Upper lobe of left lung (tissue), 6 donors: Measurements from ENCODE around the gene LAMA2. TPM values are rescaled to one million over a fixed set of nuclear protein-coding genes. Genes with fewer than 3 reads are reported as not detected.

Experiments
- ATAC-seq, 2 donors: fragments of 200-7000 bp; cut with Tn5 transposase; one replicate each; pipeline ENCODE4 v1.9.1; 2022; ENCODE audit warnings: mild to moderate bottlenecking in 2 of 2, moderate library complexity in 2 of 2; ENCODE audit not compliant: low FRiP score in 2 of 2
- DNase-seq, 2 donors: peaks; one replicate each; pipeline ENCODE4 v3.0.0-alpha.2; 2019 to 2020
- H3K27ac ChIP-seq, 4 donors: fragments of 200-600 bp; sonication (generic); one replicate each; pipeline ENCODE4 v1.5.1; 2016 to 2019
- H3K27me3 ChIP-seq, 4 donors: fragments of 200-600 bp; sonication (generic); one replicate each; pipeline ENCODE4 v1.5.1; 2017 to 2019
- H3K36me3 ChIP-seq, 4 donors: fragments of 200-600 bp; sonication (generic); one replicate each; pipeline ENCODE4 v1.5.1; 2016 to 2019
- H3K4me1 ChIP-seq, 4 donors: fragments of 200-600 bp; sonication (generic); one replicate each; pipeline ENCODE4 v1.5.1; 2018 to 2019
- H3K4me3 ChIP-seq, 4 donors: fragments of 200-600 bp; sonication (generic); one replicate each; pipeline ENCODE4 v1.5.1; 2017 to 2019; ENCODE audit warnings: mild to moderate bottlenecking in 2 of 4, moderate library complexity in 1 of 4
- H3K9me3 ChIP-seq, 4 donors: fragments of 200-600 bp; sonication (generic); one replicate each; pipeline ENCODE4 v1.5.1; 2018 to 2019
- EP300 ChIP-seq, 4 donors: sonication (generic); formaldehyde crosslinking; IDR thresholded peaks; one replicate each; pipeline ENCODE4 v1.5.1; 2017; ENCODE audit warnings: antibody characterized with exemption in 4 of 4, control low read depth in 2 of 4
- POLR2A ChIP-seq, 4 donors: fragments of 450-650 bp; IDR thresholded peaks; one replicate each; pipeline ENCODE4 v1.5.1; 2016 to 2017; ENCODE audit warnings: antibody characterized with exemption in 4 of 4, mild to moderate bottlenecking in 2 of 4
- POLR2AphosphoS5 ChIP-seq, 2 donors: sonication (generic); formaldehyde crosslinking; IDR thresholded peaks; one replicate each; pipeline ENCODE4 v1.5.1; 2017; ENCODE audit warnings: antibody characterized with exemption in 2 of 2
- WGBS, 2 donors: methylation state at CpG; one replicate each; pipeline ENCODE4 v1.1.5; 2017 to 2018; 5-methylcytosine and 5-hydroxymethylcytosine counted together
- total RNA-seq, 6 donors: library from RNA; depleted of rRNA in 4 of 6; stranded (reverse); fragments of >200 nt in 4 of 6; gene quantifications; one replicate each; pipeline versions ENCODE4 v1.1.0 to v1.2.1, GENCODE V29; 2016 to 2021
- TF ChIP-seq, protein P1 (sequence below), 6 experiments: fragments of 450-650 bp in 4 of 6; fragments of 200-600 bp in 2 of 6; sonication (generic) in 2 of 6; IDR thresholded peaks; one replicate each; pipeline ENCODE4 v1.5.1; 2016 to 2019; ENCODE audit warnings: antibody characterized with exemption in 6 of 6
- donor health status: DM: no; HTN: no; CAD: no; lungs with moderate emphysema.
- donor health status: DM: no; HTN: yes; CAD: no; lungs with severe emphysema.

LAMA2 gene
- total RNA-seq, 6 donors from 2014 or later: 41.9 to 82.8 (median 62.4) TPM

DNA sequence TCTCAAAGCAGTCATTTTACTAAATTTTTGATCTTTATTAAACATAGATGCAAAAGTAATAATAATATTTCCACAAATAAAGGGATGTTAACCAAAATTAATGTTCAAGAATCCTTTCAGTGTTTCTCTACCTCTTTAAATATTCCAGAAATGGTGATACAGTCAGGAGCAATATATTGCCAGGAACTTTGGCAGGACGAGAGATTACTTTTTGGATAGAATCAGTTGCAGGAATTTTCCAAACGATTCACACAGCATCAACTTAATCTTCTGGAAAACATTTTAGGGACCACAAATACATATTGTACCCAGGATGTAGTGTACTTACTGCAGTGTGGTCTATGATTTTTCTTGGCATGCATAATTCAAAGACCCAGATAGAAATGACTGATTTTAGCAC lies 125.7 kb downstream of the LAMA2 start:
- no peak overlapping the region for H3K4me3 ChIP-seq
- no peak overlapping the region for H3K27ac ChIP-seq
- no peak for TF ChIP-seq POLR2A (IDR thresholded peaks at IDR 0.05)
- TF ChIP-seq, protein P1, sequence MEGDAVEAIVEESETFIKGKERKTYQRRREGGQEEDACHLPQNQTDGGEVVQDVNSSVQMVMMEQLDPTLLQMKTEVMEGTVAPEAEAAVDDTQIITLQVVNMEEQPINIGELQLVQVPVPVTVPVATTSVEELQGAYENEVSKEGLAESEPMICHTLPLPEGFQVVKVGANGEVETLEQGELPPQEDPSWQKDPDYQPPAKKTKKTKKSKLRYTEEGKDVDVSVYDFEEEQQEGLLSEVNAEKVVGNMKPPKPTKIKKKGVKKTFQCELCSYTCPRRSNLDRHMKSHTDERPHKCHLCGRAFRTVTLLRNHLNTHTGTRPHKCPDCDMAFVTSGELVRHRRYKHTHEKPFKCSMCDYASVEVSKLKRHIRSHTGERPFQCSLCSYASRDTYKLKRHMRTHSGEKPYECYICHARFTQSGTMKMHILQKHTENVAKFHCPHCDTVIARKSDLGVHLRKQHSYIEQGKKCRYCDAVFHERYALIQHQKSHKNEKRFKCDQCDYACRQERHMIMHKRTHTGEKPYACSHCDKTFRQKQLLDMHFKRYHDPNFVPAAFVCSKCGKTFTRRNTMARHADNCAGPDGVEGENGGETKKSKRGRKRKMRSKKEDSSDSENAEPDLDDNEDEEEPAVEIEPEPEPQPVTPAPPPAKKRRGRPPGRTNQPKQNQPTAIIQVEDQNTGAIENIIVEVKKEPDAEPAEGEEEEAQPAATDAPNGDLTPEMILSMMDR (IDR thresholded peaks at IDR 0.05): no peak
- no peak for TF ChIP-seq EP300 (IDR thresholded peaks at IDR 0.05)
- no peak for TF ChIP-seq POLR2AphosphoS5 (IDR thresholded peaks at IDR 0.05)
- WGBS, 2 donors: 50 to 73% methylated on average over 2 of the region's 2 CpGs
- no peaks in the 10 kb centered on the region for H3K36me3 ChIP-seq
- no peak for ATAC-seq
- no peak for DNase-seq
- no peaks in the 10 kb centered on the region for H3K9me3 ChIP-seq
- no peaks in the 10 kb centered on the region for H3K4me1 ChIP-seq
- H3K27me3 ChIP-seq: no peaks in the 10 kb centered on the region

DNA sequence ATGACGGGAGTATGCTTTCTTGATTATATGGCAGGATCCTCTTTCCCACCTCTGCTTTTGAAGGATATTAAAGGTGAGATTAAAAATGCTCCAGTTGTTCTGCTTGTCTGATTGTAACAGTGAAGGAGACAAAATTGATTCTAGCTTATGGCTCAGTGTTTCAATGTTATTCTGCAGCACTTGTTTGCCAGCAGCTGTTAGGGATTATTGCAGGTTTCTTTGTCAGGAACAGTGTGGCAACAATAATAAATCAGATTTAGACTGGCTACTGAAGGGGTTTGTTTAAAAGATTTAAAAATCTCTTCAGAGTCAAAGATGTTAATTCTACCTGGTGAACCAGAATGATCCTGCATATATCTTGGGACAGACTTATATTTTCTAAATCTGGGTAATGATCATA lies 126.9 kb downstream of the LAMA2 start:
- no peak overlapping the region for H3K27ac ChIP-seq
- TF ChIP-seq POLR2AphosphoS5 (IDR thresholded peaks at IDR 0.05): no peak
- TF ChIP-seq, protein P1 (IDR thresholded peaks at IDR 0.05): no peak
- no peak for TF ChIP-seq POLR2A (IDR thresholded peaks at IDR 0.05)
- no peak for TF ChIP-seq EP300 (IDR thresholded peaks at IDR 0.05)
- 67 to 71% methylated on average over 1 of the region's 1 CpG for WGBS, 2 donors
- DNase-seq (no peak), ATAC-seq (no peak)
- no peaks in the 10 kb centered on the region for H3K36me3 ChIP-seq
- no peak overlapping the region for H3K4me3 ChIP-seq
- no peaks in the 10 kb centered on the region for H3K4me1 ChIP-seq
- H3K27me3 ChIP-seq: no peaks in the 10 kb centered on the region
- H3K9me3 ChIP-seq: no peaks in the 10 kb centered on the region

DNA sequence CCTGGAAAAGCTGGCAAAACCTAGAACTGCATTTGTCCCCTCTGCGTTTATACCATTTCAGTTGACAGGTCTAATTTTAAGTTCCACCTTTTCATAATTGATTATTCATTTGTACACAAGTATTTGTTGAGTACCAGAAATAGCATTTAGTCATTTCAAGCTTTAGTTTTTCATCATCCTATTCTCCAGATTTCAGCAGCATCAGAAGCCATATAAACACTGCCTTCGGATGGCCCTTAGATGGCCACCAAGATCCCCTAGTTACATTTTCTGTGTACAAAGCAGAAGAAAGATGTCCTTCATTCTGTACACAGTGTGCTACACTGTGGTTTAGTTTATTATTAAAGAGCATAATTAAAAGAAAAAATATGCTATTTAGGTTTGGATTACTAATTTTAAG lies 131.4 kb downstream of the LAMA2 start:
- Histone ChIP-seq H3K27ac (no peak overlapping the region), H3K4me3 (no peak overlapping the region), H3K27me3 (no peaks in the 10 kb centered on the region), H3K9me3 (no peaks in the 10 kb centered on the region), H3K4me1 (no peaks in the 10 kb centered on the region), H3K36me3 (no peaks in the 10 kb centered on the region)
- TF ChIP-seq POLR2AphosphoS5 (IDR thresholded peaks at IDR 0.05): no peak
- TF ChIP-seq, protein P1 (IDR thresholded peaks at IDR 0.05): no peak
- no peak for TF ChIP-seq POLR2A (IDR thresholded peaks at IDR 0.05)
- TF ChIP-seq EP300 (IDR thresholded peaks at IDR 0.05): no peak
- no peak for DNase-seq
- WGBS, 2 donors: 80 to 82% methylated on average over 2 of the region's 2 CpGs
- ATAC-seq: no peak

- ATAC-seq: no peak
- no peak for TF ChIP-seq POLR2AphosphoS5 (IDR thresholded peaks at IDR 0.05)
- no peak for TF ChIP-seq POLR2A (IDR thresholded peaks at IDR 0.05)
- TF ChIP-seq, protein P1 (IDR thresholded peaks at IDR 0.05): no peak
- no peak for TF ChIP-seq EP300 (IDR thresholded peaks at IDR 0.05)
Measured at GRCh38 chr6:129015721-129016120, 132.8 kb downstream of the LAMA2 start.

DNA sequence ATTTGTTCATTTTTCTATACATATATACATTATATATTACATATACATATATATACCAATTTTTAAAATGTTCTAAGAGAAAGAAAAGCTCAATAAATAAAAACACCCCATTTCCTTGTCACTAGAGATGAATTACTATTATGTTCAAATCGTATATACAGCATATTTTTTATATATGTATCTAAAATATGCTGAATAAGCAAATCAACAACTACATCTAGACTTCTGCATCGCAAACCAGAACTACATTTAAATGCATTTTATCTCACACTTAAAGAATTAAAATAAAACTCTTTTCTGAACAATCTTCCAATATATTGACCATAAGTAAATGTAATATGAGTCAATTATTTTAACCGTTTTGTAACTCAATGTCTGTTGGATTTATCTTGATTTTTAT lies 133.9 kb downstream of the LAMA2 start:
- Histone ChIP-seq H3K9me3 (no peaks in the 10 kb centered on the region), H3K27me3 (no peaks in the 10 kb centered on the region), H3K27ac (no peak overlapping the region), H3K36me3 (no peaks in the 10 kb centered on the region), H3K4me1 (no peaks in the 10 kb centered on the region), H3K4me3 (no peak overlapping the region)
- ATAC-seq (no peak), DNase-seq (no peak)
- WGBS, 2 donors: 82 to 85% methylated on average over 3 of the region's 3 CpGs
- TF ChIP-seq POLR2A (IDR thresholded peaks at IDR 0.05) (no peak), EP300 (IDR thresholded peaks at IDR 0.05) (no peak), POLR2AphosphoS5 (IDR thresholded peaks at IDR 0.05) (no peak)
- TF ChIP-seq, protein P1 (IDR thresholded peaks at IDR 0.05): no peak

More at GRCh38 chr6:129015721-129016120, 132.8 kb downstream of the LAMA2 start:
- Histone ChIP-seq H3K4me1 (no peaks in the 10 kb centered on the region), H3K27ac (no peak overlapping the region), H3K27me3 (no peaks in the 10 kb centered on the region), H3K36me3 (no peaks in the 10 kb centered on the region), H3K4me3 (no peak overlapping the region), H3K9me3 (no peaks in the 10 kb centered on the region)
- 36 to 39% methylated on average over 3 of the region's 3 CpGs for WGBS, 2 donors
- no peak for DNase-seq
